ENCODE results near the gene LTN1.

- no peak for TF ChIP-seq CTCF (conservative IDR thresholded peaks at IDR 0.05)
- TF ChIP-seq EZH2 (IDR thresholded peaks at IDR 0.05; ENCODE audit: low read depth) = no peak
Observed at GRCh38 chr21:28953247-28953646, 39.4 kb downstream of the LTN1 start.

All from PC-9 (cell line).